Measurements from ENCODE around the gene TATDN3.
A peak's percentile ranks its signal among the peaks of the same experiment; 100 is the strongest.

The TATDN3 gene

GRCh38 chr1:212791676-212792395 lies at the start of gene TATDN3, which contains the start of gene NSL1:
Gene TATDN3 (plus strand): TSS chr1:212791894. CDS start chr1:212791922, 28 bp downstream.
Gene NSL1 (minus strand): TSS chr1:212791777. CDS start chr1:212791763, 14 bp downstream.
- H3K4me3 ChIP-seq (replicated peaks; ENCODE audit: low read depth, low read length) = peak within 1 kb of the TSS; percentile 61
- no peak for TF ChIP-seq CTCF (IDR thresholded peaks at IDR 0.05; ENCODE audit: low read depth, low read length, missing control alignments)
- peak; percentile 86 for DNase-seq (ENCODE audit: extremely low read depth, low read depth)

- no peak overlapping the region for H3K4me3 ChIP-seq (replicated peaks; ENCODE audit: low read depth, low read length)
- no peak for TF ChIP-seq CTCF (IDR thresholded peaks at IDR 0.05; ENCODE audit: low read depth, low read length, missing control alignments)
- DNase-seq (ENCODE audit: extremely low read depth, low read depth) = no peak
These were observed 47.7 kb upstream of the TATDN3 start for GRCh38 chr1:212743901-212744475.

- no peak overlapping the region for H3K4me3 ChIP-seq (replicated peaks; ENCODE audit: low read depth, low read length)
- no peak for TF ChIP-seq CTCF (IDR thresholded peaks at IDR 0.05; ENCODE audit: low read depth, low read length, missing control alignments)
- no peak for DNase-seq (ENCODE audit: extremely low read depth, low read depth)
These were observed 46.4 kb upstream of the TATDN3 start for GRCh38 chr1:212745303-212745702.

GRCh38 chr1:212746546-212746945 lies 45.1 kb upstream of the TATDN3 start:
- no peak overlapping the region for H3K4me3 ChIP-seq (replicated peaks; ENCODE audit: low read depth, low read length)
- no peak for DNase-seq (ENCODE audit: extremely low read depth, low read depth)
- TF ChIP-seq CTCF (IDR thresholded peaks at IDR 0.05; ENCODE audit: low read depth, low read length, missing control alignments) = no peak

- peak; percentile 80 for TF ChIP-seq CTCF (IDR thresholded peaks at IDR 0.05; ENCODE audit: low read depth, low read length, missing control alignments)
- DNase-seq (ENCODE audit: extremely low read depth, low read depth) = peak; percentile 76
These were observed 41.7 kb upstream of the TATDN3 start for GRCh38 chr1:212749821-212750535.

GRCh38 chr1:212752252-212752933 lies 39.3 kb upstream of the TATDN3 start:
- peak overlapping the region; percentile 15 for H3K4me3 ChIP-seq (replicated peaks; ENCODE audit: low read depth, low read length)
- TF ChIP-seq CTCF (IDR thresholded peaks at IDR 0.05; ENCODE audit: low read depth, low read length, missing control alignments) = no peak

More at GRCh38 chr1:212749821-212750535, 41.7 kb upstream of the TATDN3 start:
- no peak overlapping the region for H3K4me3 ChIP-seq (replicated peaks; ENCODE audit: low read depth, low read length)

More at GRCh38 chr1:212752252-212752933, 39.3 kb upstream of the TATDN3 start:
- no peak for DNase-seq (ENCODE audit: extremely low read depth, low read depth)

All from HFF-Myc (cell line).